Uterus (tissue), 4 donors: ENCODE measurements around the gene MED16. TPM values are rescaled to one million over a fixed set of nuclear protein-coding genes. Genes with fewer than 3 reads are reported as not detected.
A peak's percentile ranks its signal among the peaks of the same experiment; 100 is the strongest.

Source experiments
- DNase-seq, 2 donors: peaks; one replicate each; pipeline ENCODE4 v3.0.0-alpha.2; 2019 to 2020
- H3K27ac ChIP-seq, 2 donors: fragments of 200-600 bp; sonication (generic); 1 replicate in 1 of 2; 2 replicates in 1 of 2; pipeline ENCODE4 v1.5.1; 2016 to 2018
- H3K27me3 ChIP-seq, 2 donors: fragments of 200-600 bp; sonication (generic); one replicate each; pipeline ENCODE4 v1.5.1; 2018 to 2019; ENCODE audit warnings: control low read depth in 1 of 2
- H3K36me3 ChIP-seq, 2 donors: fragments of 200-600 bp; sonication (generic); one replicate each; pipeline ENCODE4 v1.5.1; 2019; ENCODE audit warnings: control low read depth in 1 of 2
- H3K4me1 ChIP-seq, 2 donors: fragments of 200-600 bp; sonication (generic); one replicate each; pipeline ENCODE4 v1.5.1; 2018 to 2019; ENCODE audit warnings: control low read depth in 1 of 2
- H3K4me3 ChIP-seq, 2 donors: fragments of 200-600 bp; sonication (generic); 1 replicate in 1 of 2; 2 replicates in 1 of 2; pipeline ENCODE4 v1.5.1; 2018 to 2019; ENCODE audit warnings: mild to moderate bottlenecking in 1 of 2
- H3K9me3 ChIP-seq, 2 donors: fragments of 200-600 bp; sonication (generic); one replicate each; pipeline ENCODE4 v1.5.1; 2019; ENCODE audit warnings: control low read depth in 1 of 2
- CTCF ChIP-seq, 4 experiments: fragments of 200-600 bp in 2 of 4; fragments of 450-650 bp in 2 of 4; sonication (generic) in 2 of 4; IDR thresholded peaks; one replicate each; pipeline ENCODE4 v1.5.1; 2016 to 2019; ENCODE audit warnings: antibody characterized with exemption in 4 of 4, mild to moderate bottlenecking in 2 of 4, moderate library complexity in 1 of 4
- POLR2A ChIP-seq, 2 donors: fragments of 450-650 bp; IDR thresholded peaks; one replicate each; pipeline ENCODE4 v1.6.1; 2016; ENCODE audit warnings: antibody characterized with exemption in 2 of 2, mild to moderate bottlenecking in 1 of 2, moderate library complexity in 1 of 2
- intact Hi-C: fragments of 100-400 bp; cut with DNase I; formaldehyde crosslinking; loops from one replicate; pipeline ENCODE4 v1.15.1; 2023; ENCODE audit warnings: low total_unique reads
- total RNA-seq, 4 donors: library from RNA; depleted of rRNA in 3 of 4; stranded (reverse); fragments of >200 nt in 3 of 4; gene quantifications; one replicate each; pipeline versions ENCODE4 v1.1.0 to v1.2.4, GENCODE V29; 2014 to 2023
- donor health status: DM: yes; HTN: yes; CAD: no.

MED16 gene
- total RNA-seq, 4 donors from 2014 or later: 12.0 to 69.1 (median 43.1) TPM

DNA sequence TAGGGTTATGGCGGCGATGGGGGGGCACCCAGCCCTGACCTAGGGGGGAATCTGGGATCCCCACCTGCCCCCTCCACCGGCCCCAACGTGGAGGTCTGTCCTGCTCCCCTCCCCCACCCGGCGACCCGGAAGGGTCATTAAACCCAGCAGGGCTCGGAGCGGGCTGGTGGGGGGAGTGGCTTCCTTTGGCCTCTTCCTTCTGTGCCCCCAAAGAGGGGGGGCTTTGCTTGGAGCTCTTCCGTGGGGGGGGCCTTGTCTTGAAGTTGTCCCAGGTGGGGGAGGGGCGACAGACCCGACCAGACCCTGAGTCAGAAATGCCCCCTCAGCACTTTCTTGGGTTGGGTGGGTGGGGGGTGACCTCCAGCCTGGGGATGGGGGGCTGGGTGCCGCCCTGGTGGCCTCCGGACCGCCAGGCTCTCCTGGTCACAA lies 34.4 kb upstream of the MED16 start:
- no peak for TF ChIP-seq CTCF (IDR thresholded peaks at IDR 0.05)
- no peak for TF ChIP-seq POLR2A (IDR thresholded peaks at IDR 0.05)
- Histone ChIP-seq H3K36me3 (no peaks in the 10 kb centered on the region), H3K4me3 (peak overlapping the region; percentile 53 to 74), H3K27me3 (no peaks in the 10 kb centered on the region), H3K9me3 (no peaks in the 10 kb centered on the region), H3K27ac (peak overlapping the region; percentile 79 to 80), H3K4me1 (peaks cover 0 to 6% of the 10 kb centered on the region in 2 donors)
- DNase-seq: no peak
- intact Hi-C loops: loop anchor here (10.0 kb wide), 2 partner anchors 163 to 177 kb away; partner anchors contain the start of gene GPX4

DNA sequence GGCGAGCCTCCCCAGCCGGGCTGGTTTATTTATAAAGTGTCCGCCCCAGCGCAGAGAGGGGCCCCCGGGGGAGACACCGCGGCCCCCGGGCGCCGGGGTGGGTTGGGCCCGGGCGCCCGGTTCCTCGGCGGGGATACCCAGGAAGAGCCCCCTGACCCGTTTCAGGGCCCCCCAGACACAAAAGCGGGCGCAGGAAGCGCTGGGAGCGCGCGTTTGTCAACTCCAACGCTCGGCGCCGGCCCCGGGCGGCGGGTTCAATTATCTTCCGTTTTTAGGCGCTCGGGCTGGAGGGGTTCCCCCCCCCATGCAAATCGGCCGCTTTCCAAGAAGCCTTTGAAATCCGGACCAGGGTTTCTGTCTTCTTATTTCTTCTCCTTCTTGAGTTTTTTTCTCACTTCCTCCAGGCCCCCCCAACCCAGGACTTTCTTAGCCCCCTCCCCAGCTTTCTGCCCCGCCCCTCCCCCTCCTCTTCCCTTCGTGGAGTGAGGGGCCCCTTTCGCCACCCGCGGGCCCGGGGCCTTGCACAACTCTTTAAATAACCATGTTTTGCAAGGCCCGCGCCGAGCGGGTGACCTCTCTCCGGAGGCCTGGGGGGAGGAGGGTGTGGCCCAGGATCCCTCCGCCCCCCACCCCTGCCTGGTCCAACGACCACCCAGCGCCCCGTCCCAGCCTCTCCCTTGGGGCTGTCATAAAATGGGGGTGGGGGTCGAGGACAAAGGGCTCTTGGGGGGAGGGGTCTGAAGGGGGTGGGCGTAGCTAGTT lies 33.8 kb upstream of the MED16 start:
- Histone ChIP-seq H3K36me3 (no peaks in the 10 kb centered on the region), H3K9me3 (no peaks in the 10 kb centered on the region), H3K27ac (peak overlapping the region; percentile 79 to 80), H3K4me3 (peak overlapping the region; percentile 53 to 74), H3K4me1 (peaks cover 0 to 6% of the 10 kb centered on the region in 2 donors), H3K27me3 (no peaks in the 10 kb centered on the region)
- peak; percentile 69 to 75 for DNase-seq
- no peak for TF ChIP-seq CTCF (IDR thresholded peaks at IDR 0.05)
- no peak for TF ChIP-seq POLR2A (IDR thresholded peaks at IDR 0.05)
- intact Hi-C loops: loop anchor here (10.0 kb wide), 2 partner anchors 162 to 178 kb away; partner anchors contain the start of gene GPX4

DNA sequence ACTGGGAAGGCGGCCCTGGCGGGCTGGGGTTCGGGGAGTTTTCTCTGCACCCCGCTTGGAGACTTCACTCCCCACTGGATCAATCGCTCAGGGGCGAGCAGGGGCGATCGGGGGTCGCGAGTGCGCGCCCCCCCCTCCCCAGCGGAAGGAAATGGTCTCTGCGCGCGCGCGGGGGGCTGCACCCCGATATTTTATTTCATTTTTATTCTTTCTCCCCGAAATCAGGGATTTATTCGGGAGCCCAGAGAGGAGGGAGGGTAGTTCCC lies 33.3 kb upstream of the MED16 start:
- TF ChIP-seq CTCF (IDR thresholded peaks at IDR 0.05) (no peak), POLR2A (IDR thresholded peaks at IDR 0.05) (no peak)
- Histone ChIP-seq H3K4me3 (peak overlapping the region; percentile 53 to 74), H3K4me1 (peaks cover 0 to 6% of the 10 kb centered on the region in 2 donors), H3K36me3 (no peaks in the 10 kb centered on the region), H3K27me3 (peaks cover 1 to 3% of the 10 kb centered on the region in 2 donors), H3K27ac (peak overlapping the region; percentile 79 to 80), H3K9me3 (no peaks in the 10 kb centered on the region)
- intact Hi-C loops: loop anchor here (10.0 kb wide), 2 partner anchors 161 to 179 kb away; partner anchors contain the start of gene GPX4
- DNase-seq: no peak

- intact Hi-C loops: loop anchor here (10.0 kb wide), 2 partner anchors 161 to 179 kb away; partner anchors contain the start of gene GPX4
- peak; percentile 77 to 78 for DNase-seq
- TF ChIP-seq POLR2A (IDR thresholded peaks at IDR 0.05): peak in 1 of 2 donors; percentile 65
- TF ChIP-seq CTCF (IDR thresholded peaks at IDR 0.05): peak in 1 of 4 experiments; percentile 2
These were observed 32.7 kb upstream of the MED16 start, which contains the start of gene ARID3A for GRCh38 chr19:925526-926322. Gene ARID3A (plus strand): TSS chr19:926035. CDS start chr19:929529, 3,494 bp downstream.

More at GRCh38 chr19:925526-926322, 32.7 kb upstream of the MED16 start, which contains the start of gene ARID3A:
- Histone ChIP-seq H3K4me1 (peaks cover 0 to 6% of the 10 kb centered on the region in 2 donors), H3K27ac (peak within 1 kb of the TSS; percentile 79 to 80), H3K36me3 (no peaks in the 10 kb centered on the region), H3K4me3 (peak within 1 kb of the TSS; percentile 53 to 74), H3K9me3 (no peaks in the 10 kb centered on the region), H3K27me3 (peaks cover 3 to 8% of the 10 kb centered on the region in 2 donors)
